SK-N-SH (cell line): ENCODE data around the gene GPHB5.

Source experiments
- FOXM1 ChIP-seq: IDR thresholded peaks from 2 replicates; pipeline ENCODE4 v1.4.0; 2012; ENCODE audit warnings: low read depth, mild to moderate bottlenecking
- GABPA ChIP-seq: IDR thresholded peaks from 2 replicates; pipeline ENCODE4 v1.4.0; 2012; ENCODE audit warnings: low read depth, mild to moderate bottlenecking
- MXI1 ChIP-seq: IDR thresholded peaks from 2 replicates; pipeline ENCODE4 v1.6.1; 2012; ENCODE audit warnings: mild to moderate bottlenecking, low read depth, low read length, improper control_type of control experiment
- POLR2AphosphoS5 ChIP-seq: IDR thresholded peaks from 2 replicates; pipeline ENCODE4 v1.6.1; 2012; ENCODE audit warnings: low read depth, low read length
- RAD21 ChIP-seq: IDR thresholded peaks from 2 replicates; pipeline ENCODE4 v1.6.1; 2012; ENCODE audit warnings: mild to moderate bottlenecking, low read length
- RXRA ChIP-seq: IDR thresholded peaks from 2 replicates; pipeline ENCODE4 v1.4.0; 2012; ENCODE audit warnings: low read depth, mild to moderate bottlenecking, borderline replicate concordance
- TF ChIP-seq, protein P1 (sequence below): fragments of 200-600 bp; sonication (generic); IDR thresholded peaks from 2 replicates; pipeline ENCODE4 v1.6.1; 2017; ENCODE audit warnings: antibody characterized with exemption, mild to moderate bottlenecking, moderate library complexity

- TF ChIP-seq POLR2AphosphoS5 (no peak), RAD21 (no peak), MXI1 (no peak), FOXM1 (no peak), GABPA (no peak), RXRA (no peak)
- TF ChIP-seq, protein P1, sequence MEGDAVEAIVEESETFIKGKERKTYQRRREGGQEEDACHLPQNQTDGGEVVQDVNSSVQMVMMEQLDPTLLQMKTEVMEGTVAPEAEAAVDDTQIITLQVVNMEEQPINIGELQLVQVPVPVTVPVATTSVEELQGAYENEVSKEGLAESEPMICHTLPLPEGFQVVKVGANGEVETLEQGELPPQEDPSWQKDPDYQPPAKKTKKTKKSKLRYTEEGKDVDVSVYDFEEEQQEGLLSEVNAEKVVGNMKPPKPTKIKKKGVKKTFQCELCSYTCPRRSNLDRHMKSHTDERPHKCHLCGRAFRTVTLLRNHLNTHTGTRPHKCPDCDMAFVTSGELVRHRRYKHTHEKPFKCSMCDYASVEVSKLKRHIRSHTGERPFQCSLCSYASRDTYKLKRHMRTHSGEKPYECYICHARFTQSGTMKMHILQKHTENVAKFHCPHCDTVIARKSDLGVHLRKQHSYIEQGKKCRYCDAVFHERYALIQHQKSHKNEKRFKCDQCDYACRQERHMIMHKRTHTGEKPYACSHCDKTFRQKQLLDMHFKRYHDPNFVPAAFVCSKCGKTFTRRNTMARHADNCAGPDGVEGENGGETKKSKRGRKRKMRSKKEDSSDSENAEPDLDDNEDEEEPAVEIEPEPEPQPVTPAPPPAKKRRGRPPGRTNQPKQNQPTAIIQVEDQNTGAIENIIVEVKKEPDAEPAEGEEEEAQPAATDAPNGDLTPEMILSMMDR = no peak
Observed at GRCh38 chr14:63362389-63362819, 43.7 kb upstream of the GPHB5 start.
